ENCODE data around the gene ZNF324B. TPM values are rescaled to one million over a fixed set of nuclear protein-coding genes. Genes with fewer than 3 reads are reported as not detected.

ZNF324B gene
- total RNA-seq, 1 experiment from 2014 or later = 6.3 TPM

GRCh38 chr19:58480831-58481230 is 29.4 kb downstream of the ZNF324B start:
- H3K14ac ChIP-seq (ENCODE audit: insufficient read depth, low read length) = no peak overlapping the region

More at GRCh38 chr19:58480831-58481230, 29.4 kb downstream of the ZNF324B start:
- H3K4me3 Mint-ChIP-seq = peak overlapping the region in 1 of 2 experiments; percentile 51; a peak in 1 of 5 replicates
- Histone ChIP-seq H2AFZ (ENCODE audit: low read length) (no peak overlapping the region), H4K20me1 (ENCODE audit: control insufficient read depth, insufficient read depth, insufficient read length) (no peaks in the 10 kb centered on the region), H4K91ac (ENCODE audit: insufficient read length, low read depth, low read length) (no peak overlapping the region), H3K18ac (ENCODE audit: insufficient read length, low read depth, low read length) (no peak overlapping the region), H3K23me2 (ENCODE audit: insufficient read length, low read depth, low read length, poor library complexity, severe bottlenecking) (peaks cover 7% of the 10 kb centered on the region), H3K4ac (ENCODE audit: low read depth, low read length) (no peak overlapping the region), H3K23ac (ENCODE audit: insufficient read length, low read depth, low read length) (no peak overlapping the region), H4K8ac (replicated peaks; ENCODE audit: insufficient read length, low read depth, low read length) (no peak overlapping the region), H4K5ac (ENCODE audit: insufficient read length, low read depth, low read length) (no peak overlapping the region), H3T11ph (ENCODE audit: low read length) (no peak overlapping the region), H2AK5ac (ENCODE audit: insufficient read length, low read length) (no peak overlapping the region), H2BK120ac (ENCODE audit: low read depth, low read length, poor library complexity, severe bottlenecking) (no peak overlapping the region), H3K9ac (ENCODE audit: extremely low read depth, insufficient read length, low read length) (no peak overlapping the region), H3K79me1 (ENCODE audit: insufficient read depth, low read depth, low read length, poor library complexity, severe bottlenecking) (no peaks in the 10 kb centered on the region), H2BK12ac (ENCODE audit: insufficient read length, low read depth, low read length) (no peak overlapping the region), H2BK15ac (ENCODE audit: low read depth, low read length) (no peak overlapping the region), H2BK20ac (ENCODE audit: low read depth, low read length, poor library complexity, severe bottlenecking) (no peak overlapping the region), H3K27me3 (ENCODE audit: insufficient read depth, low read length) (no peaks in the 10 kb centered on the region), H2BK5ac (ENCODE audit: insufficient read length, low read length) (no peak overlapping the region), H3K56ac (ENCODE audit: insufficient read length, low read depth, low read length) (no peak overlapping the region), H3K4me2 (ENCODE audit: insufficient read depth, insufficient read length, low read length) (no peak overlapping the region), H3K79me2 (ENCODE audit: insufficient read depth, low read length) (no peaks in the 10 kb centered on the region), H3K4me1 (ENCODE audit: insufficient read depth, low read length) (no peaks in the 10 kb centered on the region), H3K27ac (ENCODE audit: insufficient read length, low read depth, low read length) (no peak overlapping the region), H3K9me3 (ENCODE audit: control insufficient read depth, low read depth, low read length) (no peaks in the 10 kb centered on the region)
- no peaks in the 10 kb centered on the region for H3K9me3 Mint-ChIP-seq
- H3K4me1 Mint-ChIP-seq = peaks cover 6 to 7% of the 10 kb centered on the region in 2 experiments
- peaks cover 0 to 7% (median 2%) of the 10 kb centered on the region in 3 experiments; a peak in 3 of 7 replicates for H3K36me3 Mint-ChIP-seq (ENCODE audit: insufficient read depth in 1 of 3, low read depth in 3 of 3)
- no peaks in the 10 kb centered on the region; the same call in 1 of the 2 replicates for H3K27me3 Mint-ChIP-seq (ENCODE audit: low read depth)
- TF ChIP-seq CTCF (conservative IDR thresholded peaks at IDR 0.05) = no peak
- WGBS (ENCODE audit: extremely low coverage, insufficient read length, low lambda C conversion rate) = no CpG with 5 or more reads among the region's 2 CpGs
- H3K27ac Mint-ChIP-seq = peak overlapping the region in 1 of 3 experiments; percentile 70; a peak in 1 of 7 replicates
- no peak for DNase-seq
